HCT116 (cell line): ENCODE data around the gene COL9A2. TPM values are rescaled to one million over a fixed set of nuclear protein-coding genes. Genes with fewer than 3 reads are reported as not detected.

ENCODE experiments used
- ATAC-seq: fragments of 200-7000 bp; cut with Tn5 transposase; 2 replicates; pipeline ENCODE4 v1.9.1; 2020; ENCODE audit warnings: mild to moderate bottlenecking, moderate library complexity
- BruUV-seq: library from RNA; stranded (reverse); fragments of 400-500 nt; replicated peaks from 2 replicates; lab custom pipeline; 2021; lab: Mats Ljungman, UMichigan
- CTCF ChIA-PET: fragments of 300-600 bp; sonication (Branson Sonifier 250); formaldehyde crosslinking; loops from one replicate; lab custom pipeline; 2021; ENCODE audit warnings: antibody characterized with exemption; lab: Charles Lee
- POLR2A ChIA-PET: fragments of 300-600, 350-600 bp; sonication (Branson Sonifier 250); formaldehyde crosslinking; loops from one replicate; lab custom pipeline; 2021; ENCODE audit warnings: antibody characterized with exemption; lab: Charles Lee
- RAD21 ChIA-PET, 2 experiments: fragments of 300-600 bp; sonication (Branson Sonifier 250); formaldehyde crosslinking; loops; one replicate each; lab custom pipeline; 2023; ENCODE audit warnings: low total read pairs in 2 of 2; ENCODE audit not compliant: uncharacterized antibody in 2 of 2, unreplicated experiment in 2 of 2, low non-redundant PET in 1 of 2; lab: Charles Lee
- DNase-seq: peaks from one replicate; pipeline ENCODE4 v3.0.0-alpha.2; 2010; ENCODE audit warnings: low read depth, low spot score
- H2AFZ ChIP-seq: fragments of 200-600 bp; shearing (Covaris generic), sonication (generic); 2 replicates; pipeline ENCODE4 v1.6.1; 2017; ENCODE audit warnings: low read depth, mixed run types, mixed read lengths, antibody characterized with exemption, low read length; ENCODE audit not compliant: poor library complexity, severe bottlenecking
- H3K27ac ChIP-seq: 2 replicates; pipeline ENCODE4 v1.5.1; 2012; ENCODE audit warnings: low read depth, low read length
- H3K27me3 ChIP-seq: fragments of 200-600 bp; sonication (generic); 2 replicates; pipeline ENCODE4 v1.6.1; 2016; ENCODE audit warnings: mixed run types, low read length, mixed read lengths; ENCODE audit not compliant: insufficient read depth
- H3K36me3 ChIP-seq, 2 experiments: fragments of 200-500 bp in 1 of 2; fragments of 200-600 bp in 1 of 2; sonication (Bioruptor generic) in 1 of 2; sonication (generic) in 1 of 2; 2 replicates each; pipeline versions ENCODE4 v1.5.1 to v1.6.1; 2014 to 2016; ENCODE audit warnings: low read length in 2 of 2, inconsistent platforms in 1 of 2, mixed read lengths in 1 of 2, mixed run types in 1 of 2; ENCODE audit not compliant: insufficient read depth in 2 of 2, control insufficient read depth in 1 of 2
- H3K4me1 ChIP-seq, 2 experiments: fragments of 200-600 bp in 1 of 2; sonication (generic) in 1 of 2; 2 replicates each; pipeline versions ENCODE4 v1.5.1 to v1.6.1; 2012 to 2017; ENCODE audit warnings: low read length in 2 of 2, inconsistent platforms in 1 of 2, mild to moderate bottlenecking in 1 of 2, mixed read lengths in 1 of 2, mixed run types in 1 of 2, moderate library complexity in 1 of 2; ENCODE audit not compliant: insufficient read depth in 2 of 2, control insufficient read depth in 1 of 2
- H3K4me2 ChIP-seq: fragments of 200-600 bp; sonication (generic); 2 replicates; pipeline ENCODE4 v1.6.1; 2017; ENCODE audit warnings: mixed run types, low read length, mixed read lengths
- H3K4me3 ChIP-seq, 2 experiments: fragments of 200-600 bp in 1 of 2; sonication (generic) in 1 of 2; replicated peaks in 1 of 2; 2 replicates each; pipeline ENCODE4 v1.5.1; 2011 to 2016; ENCODE audit warnings: low read length in 2 of 2, control low read depth in 1 of 2, low read depth in 1 of 2, mild to moderate bottlenecking in 1 of 2, mixed read lengths in 1 of 2, mixed run types in 1 of 2
- H3K79me2 ChIP-seq: fragments of 200-600 bp; sonication (generic); 2 replicates; pipeline ENCODE4 v1.6.1; 2017; ENCODE audit warnings: mild to moderate bottlenecking, mixed run types, low read length, moderate library complexity, mixed read lengths; ENCODE audit not compliant: insufficient read depth
- H3K9ac ChIP-seq: fragments of 200-600 bp; sonication (generic); 2 replicates; pipeline ENCODE4 v1.6.1; 2016; ENCODE audit warnings: low read length, mixed read lengths
- H3K9me2 ChIP-seq: fragments of 200-600 bp; sonication (generic), shearing (Covaris generic); 2 replicates; pipeline ENCODE4 v1.6.1; 2017; ENCODE audit warnings: mixed run types, mild to moderate bottlenecking, moderate library complexity; ENCODE audit not compliant: insufficient read depth
- H3K9me3 ChIP-seq, 2 experiments: fragments of 200-500 bp in 1 of 2; fragments of 200-600 bp in 1 of 2; sonication (Bioruptor generic) in 1 of 2; sonication (generic) in 1 of 2; 2 replicates each; pipeline ENCODE4 v1.6.1; 2014 to 2017; ENCODE audit warnings: low read length in 2 of 2, mixed read lengths in 2 of 2, inconsistent platforms in 1 of 2, low read depth in 1 of 2, mild to moderate bottlenecking in 1 of 2, mixed run types in 1 of 2, moderate library complexity in 1 of 2; ENCODE audit not compliant: control insufficient read depth in 1 of 2, insufficient read depth in 1 of 2
- H4K20me1 ChIP-seq: fragments of 200-600 bp; sonication (generic), shearing (Covaris generic); 2 replicates; pipeline ENCODE4 v1.6.1; 2017; ENCODE audit warnings: mixed run types, mild to moderate bottlenecking, moderate library complexity; ENCODE audit not compliant: insufficient read depth
- CEBPB ChIP-seq: IDR thresholded peaks from 2 replicates; pipeline ENCODE4 v1.6.1; 2012; ENCODE audit warnings: low read depth
- EZH2 ChIP-seq: fragments of 200-600 bp; sonication (generic); IDR thresholded peaks from 2 replicates; pipeline ENCODE4 v1.6.1; 2017; ENCODE audit warnings: antibody characterized with exemption, mixed run types
- EZH2phosphoT487 ChIP-seq: fragments of 200-600 bp; IDR thresholded peaks from 2 replicates; pipeline ENCODE4 v1.6.1; 2018; ENCODE audit warnings: antibody characterized with exemption, borderline replicate concordance
- SIN3A ChIP-seq: IDR thresholded peaks from 2 replicates; pipeline ENCODE4 v1.6.1; 2012; ENCODE audit warnings: low read depth
- SP1 ChIP-seq: IDR thresholded peaks from 2 replicates; pipeline ENCODE4 v1.6.1; 2012; ENCODE audit warnings: low read depth
- TCF7L2 ChIP-seq: IDR thresholded peaks from 2 replicates; pipeline ENCODE4 v1.7.0; 2011; ENCODE audit warnings: borderline replicate concordance, inconsistent platforms; ENCODE audit not compliant: insufficient read depth, insufficient read length; ENCODE audit errors: extremely low read depth
- YY1 ChIP-seq: IDR thresholded peaks from 2 replicates; pipeline ENCODE4 v1.6.1; 2011; ENCODE audit warnings: low read length, low read depth, moderate library complexity, mild to moderate bottlenecking; ENCODE audit not compliant: insufficient replicate concordance; ENCODE audit errors: extremely low read depth
- ZFX ChIP-seq: fragments of 450-650 bp; IDR thresholded peaks from 2 replicates; pipeline ENCODE4 v1.6.1; 2017
- intact Hi-C: fragments of 100-400 bp; cut with micrococcal nuclease; formaldehyde crosslinking; loops from 2 replicates; pipeline ENCODE4 v1.10.0; 2022
- total RNA-seq: library from RNA; stranded (reverse); gene quantifications from one replicate; pipeline ENCODE4 v1.2.1, GENCODE V29; 2021; ENCODE audit not compliant: unreplicated experiment

The COL9A2 gene
- total RNA-seq, 1 experiment from 2014 or later = 2.4 TPM

GRCh38 chr1:40351124-40351523 is 34.0 kb upstream of the COL9A2 start:
- Histone ChIP-seq H3K4me3 (no peak overlapping the region), H2AFZ (no peak overlapping the region), H3K36me3 (no peaks in the 10 kb centered on the region), H4K20me1 (no peaks in the 10 kb centered on the region), H3K4me1 (no peaks in the 10 kb centered on the region), H3K27me3 (no peaks in the 10 kb centered on the region), H3K9me2 (no peaks in the 10 kb centered on the region), H3K79me2 (no peaks in the 10 kb centered on the region), H3K9me3 (no peaks in the 10 kb centered on the region), H3K9ac (no peak overlapping the region), H3K4me2 (no peak overlapping the region), H3K27ac (no peak overlapping the region)
- ChIA-PET RAD21 (no interaction called here), CTCF (no interaction called here), POLR2A (no interaction called here)
- TF ChIP-seq SIN3A (no peak), SP1 (no peak)
- intact Hi-C loops = no loop called here
- DNase-seq (no peak), ATAC-seq (no peak)
- no TSS peak for BruUV-seq

GRCh38 chr1:40350391-40350790 is 33.3 kb upstream of the COL9A2 start:
- Histone ChIP-seq H3K4me2 (no peak overlapping the region), H3K9me3 (no peaks in the 10 kb centered on the region), H3K27me3 (no peaks in the 10 kb centered on the region), H3K4me1 (no peaks in the 10 kb centered on the region), H3K4me3 (no peak overlapping the region), H2AFZ (no peak overlapping the region), H3K9me2 (no peaks in the 10 kb centered on the region), H3K79me2 (no peaks in the 10 kb centered on the region), H3K27ac (no peak overlapping the region), H4K20me1 (no peaks in the 10 kb centered on the region), H3K9ac (no peak overlapping the region), H3K36me3 (no peaks in the 10 kb centered on the region)
- ATAC-seq (no peak), DNase-seq (no peak)
- ChIA-PET RAD21 (no interaction called here), POLR2A (no interaction called here), CTCF (no interaction called here)
- TF ChIP-seq ZFX (no peak), TCF7L2 (no peak), CEBPB (no peak), YY1 (no peak), EZH2phosphoT487 (no peak), EZH2 (no peak)
- no TSS peak for BruUV-seq
- intact Hi-C loops = no loop called here
